NCI-H146 treated with DMSO at 0.1 percent for 48 hours (cell line): ENCODE results near the gene TMC8.

Source experiments
- DNase-seq: peaks from one replicate; lab custom pipeline; 2025; ENCODE audit not compliant: unreplicated experiment; lab: John Stamatoyannopoulos, UW

Gene TMC8

GRCh38 chr17:78122216-78122930, 8.2 kb upstream of the TMC8 start:
- DNase-seq, result no peak

DNA sequence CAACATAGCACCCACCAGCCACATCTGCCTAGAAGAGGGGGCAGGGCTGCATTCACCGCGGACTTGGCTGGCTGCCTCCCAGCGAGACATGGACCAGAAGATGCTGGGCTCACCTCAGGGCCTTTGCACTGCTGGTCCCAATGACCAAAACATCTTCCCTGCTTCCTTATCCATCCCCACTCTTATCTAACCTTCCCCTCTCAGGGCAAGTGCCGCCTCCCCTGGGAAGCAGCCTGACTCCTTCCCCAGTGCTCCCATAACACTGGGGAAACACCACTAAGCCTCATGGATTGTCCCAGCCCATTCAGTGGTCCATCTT, 7.7 kb upstream of the TMC8 start:
- DNase-seq, result no peak

- no peak for DNase-seq
Measured at GRCh38 chr17:78123258-78123929, 7.2 kb upstream of the TMC8 start.

DNA sequence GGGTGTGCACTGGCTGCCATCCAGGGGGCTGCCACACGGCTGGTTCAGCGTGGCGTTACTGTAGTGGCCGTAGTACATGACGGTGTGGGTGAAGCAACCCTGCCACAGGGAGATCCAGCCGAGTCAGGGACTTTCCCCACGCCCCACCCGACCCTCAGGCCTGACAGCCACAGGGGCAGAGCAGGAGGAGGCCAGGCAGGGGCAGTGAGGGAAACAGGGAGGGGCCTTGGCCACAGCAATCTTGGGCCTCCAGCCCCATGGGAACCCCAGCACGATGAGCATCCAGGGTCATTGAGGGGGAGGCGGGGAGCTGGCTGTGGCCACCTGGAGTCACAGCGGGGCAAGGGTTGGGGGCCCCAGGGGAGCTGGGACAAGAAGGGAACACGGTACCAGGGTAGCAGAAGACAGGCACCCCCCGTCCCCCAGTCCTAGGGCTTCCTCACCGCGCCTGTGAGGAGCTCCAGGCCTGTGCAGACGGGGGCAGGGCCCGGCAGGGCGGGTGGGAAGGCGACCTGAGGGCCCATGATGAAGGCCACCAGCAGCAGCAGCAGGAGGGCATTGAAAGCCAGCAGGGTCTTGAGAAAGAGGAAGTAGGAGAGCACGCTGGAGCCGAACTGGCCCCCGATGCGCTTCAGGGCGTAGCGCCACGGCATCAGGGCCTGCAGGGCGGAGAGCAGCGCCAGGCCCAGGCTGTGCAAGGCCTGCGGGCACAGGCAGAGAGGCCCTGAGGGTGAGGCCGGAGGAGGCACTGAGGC, 6.3 kb upstream of the TMC8 start:
- DNase-seq, result no peak

DNA sequence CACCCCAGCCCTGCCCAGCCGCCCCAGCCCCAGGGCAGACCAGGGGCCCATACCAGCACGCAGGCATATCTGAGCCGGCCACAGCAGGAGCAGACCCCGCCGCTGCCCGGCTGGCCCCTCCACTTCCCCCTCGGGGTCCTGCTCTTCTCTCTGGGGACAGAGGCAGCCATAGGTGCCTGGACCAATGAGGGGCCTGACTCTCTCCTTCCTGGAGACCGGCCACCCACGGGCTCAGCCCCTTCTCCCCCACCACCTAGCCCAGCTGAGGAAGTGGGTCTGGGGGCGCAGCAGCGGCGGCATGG, 5.8 kb upstream of the TMC8 start:
- DNase-seq, result no peak

DNA sequence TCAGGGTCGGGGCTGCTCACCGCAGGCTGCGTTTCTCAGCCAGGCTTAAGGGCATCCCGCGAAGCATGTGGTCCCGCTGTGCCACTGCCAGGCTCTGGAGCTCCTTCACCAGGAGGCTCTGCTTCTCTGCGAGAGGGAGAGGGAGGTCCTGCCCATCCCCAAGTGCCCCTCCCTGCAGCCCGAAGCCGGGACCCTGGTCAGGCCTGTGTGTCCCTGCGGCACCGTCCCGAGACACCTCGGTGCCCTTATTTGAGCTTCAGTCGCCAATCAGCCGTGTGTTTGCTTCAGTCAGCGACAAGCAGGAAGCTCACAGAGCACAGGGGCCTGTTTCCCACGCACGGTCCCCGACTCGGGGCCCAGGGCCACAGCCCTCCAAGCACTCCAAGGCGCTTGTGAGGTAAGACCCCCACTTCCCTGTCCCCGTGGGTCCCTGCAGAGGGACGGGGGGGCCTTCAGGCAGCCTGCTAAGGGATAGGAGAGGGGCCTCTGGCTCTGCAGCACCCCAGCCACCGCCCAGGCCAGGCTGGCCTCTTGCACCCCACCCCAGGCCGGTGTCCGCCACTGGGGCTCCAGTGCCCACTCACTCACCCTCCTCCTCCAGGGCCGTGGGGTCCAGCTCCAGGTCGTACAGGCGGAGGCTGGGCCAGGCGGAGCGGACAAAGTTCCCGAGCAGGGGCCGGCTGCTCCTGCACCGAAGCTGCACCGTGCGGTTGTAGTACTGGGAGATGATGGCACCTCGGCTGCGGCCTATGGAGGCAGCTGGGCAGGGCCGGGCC, 5.2 kb upstream of the TMC8 start:
- DNase-seq, result no peak

- no peak for DNase-seq
Measured at GRCh38 chr17:78125976-78126894, 4.3 kb upstream of the TMC8 start.

- DNase-seq, result no peak
Measured at GRCh38 chr17:78126895-78127238, 3.7 kb upstream of the TMC8 start.

DNA sequence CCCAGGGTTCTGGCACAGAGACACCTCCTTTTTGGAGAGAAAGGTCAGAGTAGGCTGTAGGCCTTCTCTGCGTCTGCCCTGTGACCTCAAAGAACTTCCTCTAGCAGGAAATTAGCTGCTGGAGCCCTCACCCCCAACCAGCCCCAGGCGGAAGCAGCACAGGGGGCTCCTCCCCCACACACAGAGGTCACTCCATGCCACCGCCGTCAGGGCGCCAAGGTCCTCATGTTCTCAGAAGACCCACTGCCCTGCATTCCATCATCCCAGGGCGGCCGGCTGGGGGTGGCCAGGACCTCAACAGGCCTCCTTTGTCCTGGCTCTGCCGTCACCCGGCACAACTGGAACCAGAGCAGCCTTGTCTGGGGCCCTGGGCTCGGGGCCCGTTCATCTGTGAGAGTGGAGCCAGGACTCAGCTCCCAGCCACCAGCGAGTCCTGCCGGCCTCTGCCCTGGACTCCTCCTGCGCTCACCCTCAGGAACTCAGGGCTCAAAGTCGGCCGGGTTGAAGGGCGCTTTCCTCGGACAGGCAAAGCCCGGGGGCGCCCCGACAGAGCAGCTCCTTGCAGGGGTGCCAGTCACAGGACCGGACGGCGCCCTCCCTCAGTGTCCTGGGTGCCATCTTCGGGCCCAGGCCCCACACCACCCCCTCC, 3.2 kb upstream of the TMC8 start:
- no peak for DNase-seq

DNA sequence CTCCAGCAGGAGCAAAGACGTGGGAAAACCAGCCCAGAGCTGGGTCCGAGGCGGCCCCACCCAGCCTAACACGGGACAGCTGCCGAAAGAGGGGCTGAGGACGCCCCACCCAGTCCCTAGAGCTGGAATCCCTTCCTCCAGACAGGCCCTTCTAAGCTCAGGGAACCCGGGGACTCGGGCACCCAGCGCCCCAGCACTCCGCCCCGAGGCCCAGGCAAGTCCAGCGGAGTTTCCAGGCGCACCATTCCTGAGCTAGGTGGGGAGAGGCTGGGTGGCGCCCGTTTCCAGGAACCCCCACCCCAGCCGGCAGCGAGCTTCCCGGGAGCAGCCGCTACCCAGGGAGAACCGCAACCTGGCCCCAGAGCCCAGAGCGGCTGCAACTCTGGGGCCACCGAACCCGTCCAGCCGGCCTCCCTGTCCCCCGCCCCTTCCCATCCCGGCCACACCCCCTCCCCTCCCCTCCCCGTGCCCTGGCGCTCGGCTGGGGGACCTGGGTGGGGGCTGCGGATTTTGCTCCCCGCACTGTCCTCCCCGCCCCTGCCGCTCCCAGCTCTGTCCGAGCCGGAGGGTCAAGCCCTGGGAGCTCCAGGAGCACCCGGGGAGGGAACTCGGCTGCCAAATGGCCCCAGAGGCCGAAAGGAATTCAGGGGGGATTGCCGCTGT, 2.6 kb upstream of the TMC8 start:
- no peak for DNase-seq

GRCh38 chr17:78128551-78129350, 1.8 kb upstream of the TMC8 start, which contains the start of gene TMC6:
TSS of gene TMC6 (minus strand) at chr17:78128755. CDS start at chr17:78126832, 1,923 bp downstream.
- peak; percentile 58 for DNase-seq

- no peak for DNase-seq
Measured at GRCh38 chr17:78129351-78130089, 1.1 kb upstream of the TMC8 start.

GRCh38 chr17:78130090-78130436, 508 bp upstream of the TMC8 start:
- DNase-seq, result no peak

- DNase-seq, result no peak
Measured at GRCh38 chr17:78131172-78132083, 857 bp downstream of the TMC8 start.

DNA sequence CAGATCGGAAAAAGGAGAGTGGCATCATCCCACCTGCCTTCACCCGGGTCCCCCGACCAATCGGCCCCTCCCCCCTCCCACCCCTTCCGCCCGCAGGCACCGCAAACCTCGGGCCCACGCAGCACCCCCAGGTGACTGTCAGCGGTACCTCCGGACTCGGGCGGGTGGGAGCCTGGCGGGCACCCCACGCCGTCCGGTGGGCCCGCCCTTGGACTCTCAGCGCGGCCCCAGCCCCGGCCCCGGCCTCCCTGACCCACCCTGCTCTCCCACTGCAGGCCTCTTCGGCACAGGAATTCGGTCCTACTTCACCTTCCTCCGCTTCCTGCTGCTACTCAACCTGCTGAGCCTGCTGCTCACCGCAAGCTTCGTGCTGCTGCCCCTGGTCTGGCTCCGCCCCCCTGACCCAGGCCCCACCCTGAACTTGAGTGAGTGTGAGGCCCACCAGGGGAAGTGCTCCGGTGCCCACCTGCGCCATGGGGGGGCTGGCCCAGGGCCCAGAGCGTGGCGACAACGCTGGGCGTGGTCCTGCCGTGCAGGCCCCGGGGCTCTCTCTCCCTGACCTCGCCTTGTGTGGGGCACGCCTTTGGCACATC, 1.6 kb downstream of the TMC8 start:
- DNase-seq, result no peak

DNA sequence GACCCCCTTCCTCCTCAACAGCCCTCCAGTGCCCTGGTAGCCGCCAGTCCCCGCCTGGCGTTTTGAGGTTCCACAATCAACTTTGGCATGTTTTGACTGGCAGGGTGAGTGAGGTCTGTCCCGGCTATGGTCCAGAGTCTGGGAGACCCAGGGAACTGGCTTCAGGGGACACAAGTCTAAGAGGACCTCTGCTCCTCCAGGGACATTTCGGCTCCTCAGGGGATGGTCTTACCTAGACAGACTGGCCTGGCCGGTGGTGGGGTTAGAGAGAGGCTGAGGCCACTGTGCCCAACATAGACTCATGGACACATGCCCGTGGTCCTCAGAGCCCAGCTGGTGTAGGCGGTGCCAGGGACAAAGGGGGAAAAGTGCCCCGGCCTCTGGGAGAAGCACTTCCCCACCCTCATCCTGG, 2.2 kb downstream of the TMC8 start:
- no peak for DNase-seq
